Spleen (tissue), 7 donors: ENCODE results near the gene BCL2.

Experiments
- CTCF ChIP-seq, 11 experiments: fragments of 200-600 bp in 7 of 11; fragments of 450-650 bp in 4 of 11; sonication (generic) in 4 of 11; IDR thresholded peaks in 8 of 11; conservative IDR thresholded peaks in 3 of 11; 1 replicate in 7 of 11; 2 replicates in 4 of 11; pipeline versions ENCODE4 v1.4.0 to v1.8.0; 2016 to 2021; ENCODE audit warnings: antibody characterized with exemption in 11 of 11, inconsistent platforms in 4 of 11, mild to moderate bottlenecking in 1 of 11
- POLR2A ChIP-seq, 3 donors: fragments of 450-650 bp; IDR thresholded peaks; one replicate each; pipeline ENCODE4 v1.5.1; 2017; ENCODE audit warnings: antibody characterized with exemption in 3 of 3, mild to moderate bottlenecking in 1 of 3
- POLR2AphosphoS5 ChIP-seq, 3 donors: sonication (generic); formaldehyde crosslinking; IDR thresholded peaks; one replicate each; pipeline ENCODE4 v1.5.1; 2017; ENCODE audit warnings: antibody characterized with exemption in 3 of 3
- donor health status: DM: no; HTN: no; CAD: no; lungs with moderate emphysema.
- donor health status: DM: no; HTN: no; CAD: no.
- donor health status: DM: no; HTN: no; CAD: no.

GRCh38 chr18:63099091-63099840 is 220.3 kb downstream of the BCL2 start:
- TF ChIP-seq CTCF (IDR thresholded peaks at IDR 0.05 in 8 of 11, conservative IDR thresholded peaks at IDR 0.05 in 3 of 11) (no peak), POLR2A (IDR thresholded peaks at IDR 0.05) (no peak), POLR2AphosphoS5 (IDR thresholded peaks at IDR 0.05) (no peak)
